ENCODE data around the gene KARS1.
"Not testable (repeated sequence)": the region's sequence is repeated elsewhere in the genome, so short reads cannot be mapped to it uniquely, and the experiment has no call there.

DNA sequence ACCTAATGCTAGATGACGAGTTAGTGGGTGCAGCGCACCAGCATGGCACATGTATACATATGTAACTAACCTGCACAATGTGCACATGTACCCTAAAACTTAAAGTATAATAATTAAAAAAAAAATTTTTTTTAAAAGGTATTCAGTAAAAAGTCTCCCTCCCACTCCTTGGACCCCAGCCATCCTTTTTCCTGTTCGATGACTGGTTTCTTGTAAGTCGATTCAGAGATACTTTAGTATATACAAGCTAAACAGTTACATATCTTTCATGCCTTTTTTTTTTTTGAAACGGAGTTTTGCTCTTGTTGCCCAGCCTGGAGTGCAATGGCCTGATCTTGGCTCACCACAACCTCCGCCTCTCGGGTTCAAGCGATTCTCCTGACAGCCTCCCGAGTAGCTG lies 55.5 kb downstream of the KARS1 start:
- TF ChIP-seq, protein P1, sequence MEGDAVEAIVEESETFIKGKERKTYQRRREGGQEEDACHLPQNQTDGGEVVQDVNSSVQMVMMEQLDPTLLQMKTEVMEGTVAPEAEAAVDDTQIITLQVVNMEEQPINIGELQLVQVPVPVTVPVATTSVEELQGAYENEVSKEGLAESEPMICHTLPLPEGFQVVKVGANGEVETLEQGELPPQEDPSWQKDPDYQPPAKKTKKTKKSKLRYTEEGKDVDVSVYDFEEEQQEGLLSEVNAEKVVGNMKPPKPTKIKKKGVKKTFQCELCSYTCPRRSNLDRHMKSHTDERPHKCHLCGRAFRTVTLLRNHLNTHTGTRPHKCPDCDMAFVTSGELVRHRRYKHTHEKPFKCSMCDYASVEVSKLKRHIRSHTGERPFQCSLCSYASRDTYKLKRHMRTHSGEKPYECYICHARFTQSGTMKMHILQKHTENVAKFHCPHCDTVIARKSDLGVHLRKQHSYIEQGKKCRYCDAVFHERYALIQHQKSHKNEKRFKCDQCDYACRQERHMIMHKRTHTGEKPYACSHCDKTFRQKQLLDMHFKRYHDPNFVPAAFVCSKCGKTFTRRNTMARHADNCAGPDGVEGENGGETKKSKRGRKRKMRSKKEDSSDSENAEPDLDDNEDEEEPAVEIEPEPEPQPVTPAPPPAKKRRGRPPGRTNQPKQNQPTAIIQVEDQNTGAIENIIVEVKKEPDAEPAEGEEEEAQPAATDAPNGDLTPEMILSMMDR (conservative IDR thresholded peaks at IDR 0.05 in 1 of 2, IDR thresholded peaks at IDR 0.05 in 1 of 2; ENCODE audit: low read depth in 1 of 2, low read length in 2 of 2) = not testable (repeated sequence)
- TF ChIP-seq EZH2 (IDR thresholded peaks at IDR 0.05; ENCODE audit: low read length, missing control alignments) = not testable (repeated sequence)
